B cell (primary cell): Measurements from ENCODE around the gene IGLON5. TPM values are rescaled to one million over a fixed set of nuclear protein-coding genes. Genes with fewer than 3 reads are reported as not detected.

Source experiments
- ATAC-seq: fragments of 200-7000 bp; cut with Tn5 transposase; one replicate; pipeline ENCODE4 v1.10.0; 2021; ENCODE audit warnings: low read depth, mild to moderate bottlenecking, moderate number of reproducible peaks, moderate library complexity
- CTCF ChIA-PET: fragments of 350-600 bp; sonication (Branson Sonifier 250); formaldehyde crosslinking; loops from one replicate; lab custom pipeline; 2021; ENCODE audit warnings: antibody characterized with exemption, inconsistent platforms; lab: Charles Lee
- POLR2A ChIA-PET: fragments of 350-600 bp; sonication (Branson Sonifier 250); formaldehyde crosslinking; loops from one replicate; lab custom pipeline; 2021; ENCODE audit warnings: antibody characterized with exemption; lab: Charles Lee
- DNase-seq: peaks from one replicate; pipeline ENCODE4 v3.0.0; 2013
- H2AFZ ChIP-seq: 2 replicates; pipeline ENCODE4 v1.6.1; 2012; ENCODE audit warnings: mild to moderate bottlenecking, low read depth, low read length; ENCODE audit not compliant: insufficient read depth, poor library complexity, severe bottlenecking
- H3K27ac ChIP-seq, 2 donors: 1 replicate in 1 of 2; 2 replicates in 1 of 2; pipeline ENCODE4 v1.5.1; 2012 to 2013; ENCODE audit warnings: low read length in 2 of 2, mild to moderate bottlenecking in 2 of 2, moderate library complexity in 1 of 2
- H3K27me3 ChIP-seq, 4 experiments: fragments of 200-600 bp in 1 of 4; sonication (generic) in 1 of 4; replicated peaks in 1 of 4; 1 replicate in 2 of 4; 2 replicates in 2 of 4; pipeline versions ENCODE4 v1.6.1 to v1.7.0; 2013 to 2016; ENCODE audit warnings: low read length in 3 of 4, mild to moderate bottlenecking in 2 of 4, mixed read lengths in 1 of 4, moderate library complexity in 1 of 4; ENCODE audit not compliant: insufficient read depth in 4 of 4, control insufficient read depth in 3 of 4; ENCODE audit errors: control extremely low read depth in 1 of 4
- H3K36me3 ChIP-seq, 2 experiments: replicated peaks in 1 of 2; 1 replicate in 1 of 2; 2 replicates in 1 of 2; pipeline versions ENCODE4 v1.6.1 to v1.7.1; 2013; ENCODE audit warnings: low read length in 1 of 2; ENCODE audit not compliant: insufficient read depth in 2 of 2, control insufficient read depth in 1 of 2; ENCODE audit errors: control extremely low read depth in 1 of 2, extremely low read depth in 1 of 2
- H3K4me1 ChIP-seq, 2 donors: fragments of 200-600 bp in 1 of 2; sonication (generic) in 1 of 2; 1 replicate in 1 of 2; 2 replicates in 1 of 2; pipeline versions ENCODE4 v1.5.1 to v1.6.1; 2013 to 2017; ENCODE audit warnings: low read length in 2 of 2; ENCODE audit not compliant: control insufficient read depth in 2 of 2, insufficient read depth in 2 of 2
- H3K4me2 ChIP-seq: replicated peaks from 2 replicates; pipeline ENCODE3; 2012; ENCODE audit warnings: mild to moderate bottlenecking, low read depth, low read length; ENCODE audit not compliant: poor library complexity, severe bottlenecking
- H3K4me3 ChIP-seq, 5 experiments: fragments of 200-600 bp in 1 of 5; sonication (generic) in 1 of 5; 1 replicate in 3 of 5; 2 replicates in 2 of 5; pipeline versions ENCODE4 v1.5.1 to v1.7.0; 2011 to 2016; ENCODE audit warnings: low read length in 4 of 5, mild to moderate bottlenecking in 4 of 5, low read depth in 2 of 5, control low read depth in 1 of 5, moderate library complexity in 1 of 5; ENCODE audit not compliant: insufficient read depth in 1 of 5; ENCODE audit errors: control extremely low read depth in 1 of 5, extremely low read depth in 1 of 5
- H3K79me2 ChIP-seq: fragments of 200-600 bp; sonication (generic); one replicate; pipeline ENCODE4 v1.6.0; 2016; ENCODE audit warnings: low read length; ENCODE audit not compliant: control insufficient read depth, insufficient read depth
- H3K9ac ChIP-seq: fragments of 200-600 bp; sonication (generic); 2 replicates; pipeline ENCODE4 v1.6.1; 2017; ENCODE audit warnings: mild to moderate bottlenecking, low read length, moderate library complexity
- H3K9me3 ChIP-seq, 3 donors: one replicate each; pipeline versions ENCODE4 v1.6.1 to v1.7.1; 2013; ENCODE audit warnings: low read length in 2 of 3; ENCODE audit not compliant: control insufficient read depth in 2 of 3, insufficient read depth in 1 of 3; ENCODE audit errors: control extremely low read depth in 1 of 3
- H4K20me1 ChIP-seq: 2 replicates; pipeline ENCODE4 v1.6.0; 2012; ENCODE audit warnings: mild to moderate bottlenecking, low read length; ENCODE audit not compliant: insufficient read depth, control insufficient read depth, poor library complexity, severe bottlenecking
- H3K27ac Mint-ChIP-seq: one replicate; pipeline ENCODE4 v1.8.0; 2021; ENCODE audit warnings: mixed read lengths
- H3K27me3 Mint-ChIP-seq: one replicate; pipeline ENCODE4 v1.8.0; 2021; ENCODE audit warnings: mixed read lengths
- H3K4me1 Mint-ChIP-seq: one replicate; pipeline ENCODE4 v1.8.0; 2021; ENCODE audit warnings: mixed read lengths
- H3K4me3 Mint-ChIP-seq: one replicate; pipeline ENCODE4 v1.8.0; 2021; ENCODE audit warnings: mixed read lengths
- H3K9me3 Mint-ChIP-seq: one replicate; pipeline ENCODE4 v1.8.0; 2022; ENCODE audit warnings: mixed read lengths; ENCODE audit not compliant: insufficient read depth
- CTCF ChIP-seq: fragments of 200-600 bp; IDR thresholded peaks from one replicate; pipeline ENCODE4 v1.8.0; 2022; ENCODE audit warnings: antibody characterized with exemption, mild to moderate bottlenecking
- EZH2 ChIP-seq: IDR thresholded peaks from 2 replicates; pipeline ENCODE4 v1.6.1; 2012; ENCODE audit warnings: borderline replicate concordance, low read depth, mild to moderate bottlenecking, moderate library complexity, low read length; ENCODE audit not compliant: insufficient read depth, poor library complexity, severe bottlenecking
- WGBS: methylation state at CpG from one replicate; pipeline ENCODE4 v1.1.5; 2013; ENCODE audit warnings: missing lambda C conversion rate; ENCODE audit not compliant: insufficient coverage; 5-methylcytosine and 5-hydroxymethylcytosine counted together
- intact Hi-C: fragments of 100-400 bp; cut with micrococcal nuclease; formaldehyde crosslinking; loops from one replicate; pipeline ENCODE4 v1.10.0; 2022
- polyA plus RNA-seq: library from polyadenylated mRNA; depleted of rRNA; stranded (reverse); fragments of >200 nt; gene quantifications from 2 replicates; pipeline ENCODE4 v1.2.3, GENCODE V29; 2012
- total RNA-seq, 2 donors: library from RNA; stranded (reverse); fragments of 120-200 nt in 1 of 2; gene quantifications; 1 replicate in 1 of 2; 2 replicates in 1 of 2; pipeline versions ENCODE4 v1.2.3 to v1.2.4, GENCODE V29; 2013 to 2022

IGLON5 gene
- total and polyA plus RNA-seq, 2 donors (not counting 1 experiment from before 2014, with no cell fraction given): not detected

GRCh38 chr19:51342631-51343569 is 31.5 kb downstream of the IGLON5 start:
- Histone ChIP-seq H3K36me3 (peaks cover 0 to 16% of the 10 kb centered on the region in 2 experiments), H2AFZ (no peak overlapping the region), H3K4me2 (peak overlapping the region; percentile 2), H3K4me1 (peaks cover 43 to 71% of the 10 kb centered on the region in 2 donors), H3K4me3 (no peak overlapping the region), H3K9me3 (no peaks in the 10 kb centered on the region), H3K79me2 (no peaks in the 10 kb centered on the region), H3K9ac (no peak overlapping the region), H3K27ac (peak overlapping the region; percentile 63 to 82), H4K20me1 (no peaks in the 10 kb centered on the region), H3K27me3 (no peaks in the 10 kb centered on the region)
- ChIA-PET CTCF (interaction anchor here (1.3 to 7.0 kb wide), 10 partner anchors 23 to 317 kb away, joined by 3 to 70 read pairs (median 12); partner anchors contain the start of genes ETFB and SIGLEC10), POLR2A (interaction anchor here (1.4 to 1.8 kb wide), 3 partner anchors 22 to 75 kb away, joined by 4 to 5 read pairs (median 4); partner anchors contain the start of gene SIGLEC10)
- no peak for DNase-seq
- no peaks in the 10 kb centered on the region for H3K27me3 Mint-ChIP-seq
- no peak for ATAC-seq
- no peaks in the 10 kb centered on the region for H3K9me3 Mint-ChIP-seq
- H3K4me1 Mint-ChIP-seq: peaks cover 56% of the 10 kb centered on the region
- peak overlapping the region; percentile 71 for H3K27ac Mint-ChIP-seq
- H3K4me3 Mint-ChIP-seq: peak overlapping the region; percentile 24
- intact Hi-C loops: no loop called here
- TF ChIP-seq EZH2 (no peak), CTCF (no peak)
- WGBS: 71% methylated on average over 7 of the region's 9 CpGs
